Hypothalamus (tissue), 51 donors: Measurements from ENCODE around the gene SPOCK3.
"Not testable (repeated sequence)": the region's sequence is repeated elsewhere in the genome, so short reads cannot be mapped to it uniquely, and the experiment has no call there.

Source experiments
- DNase-seq, 51 donors: peaks; one replicate each; lab custom pipeline; 2025; lab: John Stamatoyannopoulos, UW

SPOCK3 gene

DNA sequence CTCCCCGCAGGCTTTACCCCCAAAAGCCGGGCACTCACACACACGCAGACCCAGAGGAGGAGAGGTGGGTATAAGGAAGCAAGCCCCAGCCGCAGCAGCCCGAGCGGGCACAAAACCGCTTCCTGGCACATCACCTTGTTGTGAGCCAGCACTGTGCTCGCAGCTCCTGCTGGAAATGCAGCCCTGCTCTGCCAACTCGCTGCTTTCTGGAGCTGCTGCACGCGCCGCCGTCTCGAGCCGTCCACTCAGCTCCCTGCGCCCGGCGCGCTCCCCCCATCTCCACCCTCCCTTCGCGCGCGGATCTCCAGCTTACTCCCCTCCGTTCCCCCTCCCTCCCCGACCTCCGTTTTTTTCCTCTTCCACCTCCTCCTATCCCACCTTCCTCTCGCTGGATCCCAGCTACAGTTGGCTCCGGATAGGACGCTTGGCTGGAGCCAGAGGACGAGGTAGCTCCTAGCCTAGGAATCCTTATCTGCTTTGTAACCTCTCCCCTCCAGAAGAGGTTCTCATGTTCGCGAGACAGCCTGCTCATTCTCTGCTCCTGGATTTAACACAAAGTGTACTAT, at the start of gene SPOCK3:
TSS of gene SPOCK3 (minus strand) at position 179 of the 566 bp plus-strand sequence.
- peak in 50 of 51 donors; percentile 10 to 91 (median 65) for DNase-seq

DNA sequence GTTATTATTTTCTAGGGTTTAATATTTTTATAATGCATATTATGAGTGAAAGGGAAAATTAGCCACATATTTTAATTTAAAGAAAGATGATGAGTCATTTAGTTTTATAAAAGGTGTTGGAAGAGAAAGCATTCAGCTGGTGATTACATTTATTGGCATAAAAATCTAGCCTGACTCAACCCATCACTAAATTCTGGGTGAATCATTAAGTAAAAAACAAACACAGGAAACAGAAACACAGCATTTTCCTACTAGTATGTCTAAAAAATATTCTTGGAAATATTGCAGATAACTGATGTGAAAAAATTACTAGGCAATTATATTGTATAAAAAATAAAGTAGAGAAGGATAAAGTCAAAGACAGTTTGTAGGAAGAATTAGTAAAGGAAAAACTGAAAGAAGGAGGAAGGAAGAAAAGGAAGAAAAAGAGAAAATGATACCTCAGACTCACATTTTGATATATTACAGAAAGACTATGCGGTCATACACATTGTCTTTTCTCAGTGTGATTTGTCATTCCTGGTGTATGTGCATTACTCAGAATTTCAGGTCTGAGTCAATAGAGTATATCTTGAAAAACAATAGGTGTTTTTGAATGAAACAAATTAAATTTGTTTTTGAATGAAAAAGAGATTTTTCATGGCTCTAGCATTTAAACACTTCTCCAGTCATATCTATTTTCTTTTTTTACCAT, 48.0 kb upstream of the SPOCK3 start:
- DNase-seq = no peak

DNA sequence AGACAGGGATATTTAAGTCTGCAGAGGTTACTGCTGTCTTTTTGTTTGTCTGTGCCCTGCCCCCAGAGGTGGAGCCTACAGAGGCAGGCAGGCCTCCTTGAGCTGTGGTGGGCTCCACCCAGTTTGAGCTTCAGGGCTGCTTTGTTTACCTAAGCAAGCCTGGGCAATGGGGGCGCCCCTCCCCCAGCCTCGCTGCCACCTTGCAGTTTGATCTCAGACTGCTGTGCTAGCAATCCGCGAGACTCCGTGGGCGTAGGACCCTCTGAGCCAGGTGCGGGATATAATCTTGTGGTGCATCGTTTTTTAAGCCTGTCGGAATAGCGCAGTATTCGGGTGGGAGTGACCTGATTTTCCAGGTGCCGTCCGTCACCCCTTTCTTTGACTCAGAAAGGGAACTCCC, 47.3 kb upstream of the SPOCK3 start:
- DNase-seq = not testable (repeated sequence)

DNA sequence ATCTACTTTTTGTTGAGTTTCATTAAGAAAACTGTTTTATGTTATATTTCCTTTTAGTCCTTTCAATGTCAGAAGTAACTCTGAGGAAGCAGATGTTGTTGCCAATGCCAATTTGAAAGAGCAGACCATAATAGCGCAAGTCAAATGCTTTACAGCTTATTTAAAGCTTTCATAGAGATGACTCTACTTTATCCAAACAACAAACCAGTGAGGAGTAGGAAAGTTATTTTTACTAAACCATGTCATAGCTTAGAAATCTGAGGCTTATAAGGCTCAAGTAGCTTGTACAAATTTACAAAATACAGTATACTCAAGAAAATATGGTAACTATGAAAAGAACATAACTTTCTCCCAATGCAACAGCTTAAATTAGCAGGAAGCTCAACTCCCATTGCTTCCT, 40.1 kb upstream of the SPOCK3 start:
- DNase-seq = no peak

DNA sequence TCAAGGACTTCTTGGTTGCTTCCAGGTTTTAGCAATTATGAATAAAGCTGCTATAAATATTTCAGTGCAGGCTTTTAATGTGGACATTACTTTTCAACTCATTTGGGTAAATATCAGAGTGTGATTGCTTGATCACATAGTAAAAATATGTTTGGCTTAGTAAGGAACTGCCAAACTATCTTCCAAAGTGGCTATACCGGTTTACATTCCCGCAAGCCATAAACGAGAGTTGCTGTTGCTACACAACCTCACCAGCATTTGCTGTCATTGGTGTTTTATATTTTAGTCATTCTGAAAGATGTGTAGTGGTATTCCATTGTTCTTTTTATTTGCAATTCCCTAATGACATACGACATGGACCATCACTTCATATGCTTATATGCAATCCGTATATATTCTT, 30.9 kb upstream of the SPOCK3 start:
- DNase-seq = no peak

- no peak for DNase-seq
Observed at GRCh38 chr4:167248271-167248670, 14.0 kb upstream of the SPOCK3 start.

DNA sequence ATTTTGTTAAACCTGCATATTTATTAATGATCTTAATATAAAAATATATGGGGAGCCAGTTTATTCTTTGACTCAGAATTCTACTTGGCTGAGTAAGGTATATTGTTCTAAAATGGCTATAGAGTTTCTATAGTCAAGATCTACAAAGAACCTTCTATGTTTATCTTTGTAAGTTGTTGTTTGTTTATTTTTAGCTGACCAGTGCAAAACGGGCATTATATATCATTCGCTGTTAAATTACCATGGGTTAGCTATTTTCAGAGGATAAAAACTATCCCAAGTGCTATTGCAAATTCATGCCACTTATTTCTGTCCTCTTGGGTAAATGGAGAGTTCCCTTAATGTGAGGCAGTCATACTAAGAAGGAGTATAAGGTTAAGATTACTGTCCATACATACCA, 5.3 kb upstream of the SPOCK3 start:
- DNase-seq = no peak

DNA sequence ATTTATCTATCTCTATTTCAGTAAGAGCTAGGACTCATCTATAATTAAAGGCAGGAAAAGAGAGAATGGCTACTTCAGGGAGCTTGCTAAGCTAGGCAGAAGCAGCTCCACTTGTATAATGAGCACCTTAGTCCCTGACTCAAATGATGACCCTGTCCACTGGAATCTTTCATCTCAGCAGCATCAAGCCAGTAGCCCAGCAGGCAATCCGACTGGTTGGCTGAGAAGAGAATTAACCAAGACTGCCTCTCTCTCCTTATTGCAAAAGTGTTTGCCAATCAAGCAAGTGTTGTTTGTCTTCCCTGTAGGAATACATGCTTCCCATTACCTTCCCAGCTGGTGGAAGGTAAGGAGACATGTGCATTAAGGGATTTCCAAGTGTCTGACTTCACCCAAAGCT, 3.9 kb upstream of the SPOCK3 start:
- DNase-seq = peak in 1 of 51 donors; percentile 23

DNA sequence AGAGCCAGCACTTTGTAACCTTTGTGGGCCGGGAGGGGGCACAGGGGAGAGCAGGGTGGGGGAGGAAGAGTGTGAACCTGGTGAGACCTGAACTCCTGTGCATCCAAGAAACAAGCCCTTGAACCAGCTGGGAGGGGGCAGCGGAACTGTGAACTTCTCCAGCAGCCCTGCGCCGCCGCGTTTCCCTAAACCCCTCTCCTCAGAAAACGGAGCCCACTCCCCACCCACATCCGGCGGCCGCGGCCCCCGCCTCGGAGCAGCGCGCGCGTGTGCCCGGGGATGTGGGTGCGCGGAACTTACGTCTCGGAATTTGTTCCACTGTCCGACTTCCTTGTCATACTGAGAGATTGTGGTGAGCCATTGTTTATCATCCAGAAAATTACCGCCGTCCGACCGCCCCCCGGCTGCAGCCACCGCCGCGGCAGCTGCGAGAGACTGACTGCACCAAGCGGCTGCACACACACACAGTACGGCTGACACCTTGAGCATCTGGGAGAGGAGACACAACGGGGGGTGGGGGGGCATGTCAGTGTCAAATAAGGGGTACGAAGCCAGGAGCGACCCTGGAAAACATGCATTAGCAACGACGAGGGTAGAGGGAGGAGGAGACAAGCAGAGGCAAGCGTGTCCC, 494 bp downstream of the SPOCK3 start:
- peak in 41 of 51 donors; percentile 6 to 91 (median 57) for DNase-seq

GRCh38 chr4:167232805-167233684, 1.2 kb downstream of the SPOCK3 start:
- peak in 30 of 51 donors; percentile 2 to 85 (median 14) for DNase-seq

DNA sequence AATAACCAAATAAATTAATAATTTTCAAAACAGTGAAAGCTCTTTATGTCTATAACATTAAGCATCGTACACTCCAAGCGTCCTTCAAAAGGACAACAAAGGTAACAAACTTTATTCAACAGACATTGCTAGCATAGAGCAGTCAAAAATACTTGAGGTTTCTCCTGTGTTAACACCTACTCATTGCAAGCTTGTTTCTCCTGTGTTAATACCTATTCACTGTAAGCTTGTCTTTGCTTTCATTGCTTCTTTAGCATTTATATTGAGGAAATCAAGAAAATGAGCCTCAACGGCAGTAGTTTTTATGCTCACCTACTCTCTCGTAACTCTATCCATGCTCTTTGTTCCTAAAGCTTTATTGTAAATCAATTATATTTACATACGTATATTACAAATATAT, 3.5 kb downstream of the SPOCK3 start:
- DNase-seq = no peak

DNA sequence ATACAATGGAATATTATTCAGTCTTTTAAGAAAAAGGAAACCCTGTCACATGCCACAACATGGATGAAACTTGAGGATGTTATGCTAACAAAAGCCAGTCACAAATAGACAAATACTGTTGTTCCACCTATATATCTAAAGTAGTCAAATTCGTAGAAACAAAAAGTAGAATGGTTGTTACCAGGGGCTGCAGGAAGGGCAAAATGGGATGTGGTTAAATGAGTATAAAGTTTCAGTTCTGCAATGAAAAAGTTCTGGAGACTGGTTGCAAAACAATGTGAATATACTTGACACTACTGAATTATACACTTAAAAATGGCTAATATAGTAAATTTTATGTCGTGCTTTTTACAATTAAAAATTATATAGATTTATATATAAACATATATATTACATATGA, 12.2 kb downstream of the SPOCK3 start:
- DNase-seq = no peak

GRCh38 chr4:167221084-167221483, 13.2 kb downstream of the SPOCK3 start:
- no peak for DNase-seq

DNA sequence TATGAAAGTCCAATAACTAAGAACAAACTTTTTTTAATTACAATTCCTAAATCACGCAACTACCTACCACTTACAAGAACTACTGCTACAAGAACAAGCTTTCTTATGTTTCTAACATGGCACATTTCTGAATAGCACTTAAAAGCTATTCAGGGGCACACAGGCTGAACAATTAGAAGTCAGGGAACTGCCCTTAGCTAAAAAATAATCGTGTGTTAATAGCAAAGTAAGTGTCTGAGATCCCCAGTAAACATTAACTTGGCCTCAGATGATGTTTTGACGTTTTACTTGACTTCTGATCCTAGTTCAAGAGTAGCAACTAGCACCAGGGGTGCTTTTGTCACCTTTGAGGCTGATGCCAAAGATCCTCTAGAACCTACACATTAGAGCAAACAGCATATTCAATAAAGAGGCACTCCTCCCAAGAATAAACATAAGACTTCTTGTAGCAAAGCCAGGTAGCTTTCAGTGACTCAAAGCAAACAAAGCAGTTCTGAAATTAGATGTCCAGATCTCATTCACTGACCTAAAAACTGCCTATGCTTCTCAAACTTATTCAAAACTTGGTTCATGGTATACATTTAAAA, 16.2 kb downstream of the SPOCK3 start:
- no peak for DNase-seq

- no peak for DNase-seq
Observed at GRCh38 chr4:167216783-167217182, 17.5 kb downstream of the SPOCK3 start.

GRCh38 chr4:167210166-167210565, 24.1 kb downstream of the SPOCK3 start:
- DNase-seq = no peak

DNA sequence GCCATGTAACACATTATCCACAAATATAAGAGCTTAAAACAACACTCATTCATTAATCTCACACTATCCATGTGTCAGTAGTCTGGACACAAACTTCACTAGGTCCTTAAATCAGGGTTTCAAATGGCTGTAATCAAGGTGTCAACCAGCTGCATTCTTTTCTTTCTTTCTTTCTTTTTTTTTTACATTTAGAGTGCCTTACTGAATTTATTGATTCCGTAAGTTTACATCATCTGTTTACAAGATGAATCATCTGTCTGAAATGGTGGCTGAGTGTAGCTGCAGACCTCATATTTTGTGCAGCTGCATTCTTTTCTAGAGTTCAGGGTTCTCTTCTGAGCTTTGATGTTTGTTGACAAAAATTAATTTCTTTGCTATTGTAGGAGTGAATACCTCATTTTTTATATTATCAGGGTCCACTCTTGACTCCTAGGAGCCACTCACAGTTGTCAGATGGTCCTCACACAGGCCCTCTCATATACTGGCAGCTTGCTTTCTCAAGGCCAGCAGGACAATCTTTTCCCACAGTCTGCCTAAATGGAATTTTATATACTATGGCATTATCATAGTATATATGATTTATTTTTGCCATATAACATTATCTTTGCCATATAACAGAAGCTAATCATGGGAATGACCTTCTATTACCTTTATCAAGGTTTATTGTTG, 37.8 kb downstream of the SPOCK3 start:
- DNase-seq = no peak

GRCh38 chr4:167190379-167190778, 43.9 kb downstream of the SPOCK3 start:
- DNase-seq = no peak

GRCh38 chr4:167185465-167185864, 48.8 kb downstream of the SPOCK3 start:
- DNase-seq = no peak

DNA sequence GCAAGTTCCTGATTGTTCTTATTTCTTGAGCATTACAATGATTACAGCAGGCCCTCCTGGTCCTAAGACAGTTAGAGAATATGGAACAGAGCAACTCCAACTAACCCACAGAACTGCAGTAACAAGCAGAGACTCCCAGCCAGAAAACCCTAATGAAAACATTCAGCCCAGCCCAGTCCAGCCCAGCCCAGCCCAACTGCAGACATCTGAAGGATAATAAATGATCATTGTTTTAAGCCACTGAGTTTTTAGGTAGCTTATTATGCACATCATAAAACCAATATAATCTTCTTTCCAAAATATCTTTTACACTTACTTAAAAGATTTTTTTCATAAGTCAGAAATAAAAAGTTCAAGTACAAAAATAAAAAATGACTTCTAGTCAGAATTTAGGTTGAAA, 51.3 kb downstream of the SPOCK3 start:
- DNase-seq = peak in 17 of 51 donors; percentile 1 to 35 (median 18)
